Neural cell (in vitro differentiated cells): ENCODE data around the gene IL10RA. TPM values are rescaled to one million over a fixed set of nuclear protein-coding genes. Genes with fewer than 3 reads are reported as not detected.

ENCODE experiments used
- H2AFZ ChIP-seq: fragments of 200-600, 300-800 bp; sonication (generic), shearing (Covaris generic); 2 replicates; pipeline ENCODE4 v1.6.0; 2014; ENCODE audit warnings: low read depth, mild to moderate bottlenecking, antibody characterized with exemption, low read length, moderate library complexity
- H3F3A ChIP-seq: fragments of 200-600 bp; shearing (Covaris generic); 2 replicates; pipeline ENCODE4 v1.6.1; 2016; ENCODE audit warnings: mild to moderate bottlenecking, moderate library complexity, mixed read lengths, antibody characterized with exemption, low read length; ENCODE audit not compliant: insufficient read depth, poor library complexity, severe bottlenecking
- H3K27ac ChIP-seq: fragments of 200-600, 300-800 bp; sonication (generic), shearing (Covaris generic); 2 replicates; pipeline ENCODE4 v1.5.1; 2014; ENCODE audit warnings: mild to moderate bottlenecking, low read length, moderate library complexity
- H3K27me3 ChIP-seq: fragments of 300-800, 200-600 bp; sonication (generic), shearing (Covaris generic); 2 replicates; pipeline ENCODE4 v1.6.0; 2014; ENCODE audit warnings: mild to moderate bottlenecking, low read depth, low read length, moderate library complexity; ENCODE audit not compliant: insufficient read depth
- H3K36me3 ChIP-seq: fragments of 300-800, 200-600 bp; sonication (generic), shearing (Covaris generic); 2 replicates; pipeline ENCODE4 v1.5.1; 2014; ENCODE audit warnings: mild to moderate bottlenecking, antibody characterized with exemption, low read length, moderate library complexity; ENCODE audit not compliant: insufficient read depth
- H3K4me2 ChIP-seq: fragments of 300-800, 200-600 bp; sonication (generic), shearing (Covaris generic); 2 replicates; pipeline ENCODE4 v1.6.0; 2014; ENCODE audit warnings: mild to moderate bottlenecking, low read length
- H3K4me3 ChIP-seq: fragments of 300-800, 200-600 bp; sonication (generic), shearing (Covaris generic); 2 replicates; pipeline ENCODE4 v1.5.1; 2014; ENCODE audit warnings: mild to moderate bottlenecking, low read length, moderate library complexity
- H3K79me2 ChIP-seq: fragments of 200-600 bp; shearing (Covaris generic); replicated peaks from 2 replicates; pipeline ENCODE4 v1.6.0; 2014; ENCODE audit warnings: mild to moderate bottlenecking, low read length, moderate library complexity; ENCODE audit not compliant: insufficient read depth
- H3K9ac ChIP-seq: fragments of 300-800, 200-600 bp; sonication (generic), shearing (Covaris generic); 2 replicates; pipeline ENCODE4 v1.6.1; 2016; ENCODE audit warnings: mild to moderate bottlenecking, low read length, mixed read lengths
- H3K9me2 ChIP-seq: fragments of 200-600 bp; shearing (Covaris generic); 2 replicates; pipeline ENCODE4 v1.6.1; 2016; ENCODE audit warnings: mild to moderate bottlenecking, low read length, mixed read lengths; ENCODE audit not compliant: insufficient read depth
- H3K9me3 ChIP-seq: fragments of 200-600, 300-800 bp; sonication (generic), shearing (Covaris generic); 2 replicates; pipeline ENCODE4 v1.6.1; 2016; ENCODE audit warnings: mild to moderate bottlenecking, mixed run types, low read length, moderate library complexity, mixed read lengths
- H4K20me1 ChIP-seq: fragments of 200-600 bp; shearing (Covaris generic); 2 replicates; pipeline ENCODE4 v1.6.1; 2016; ENCODE audit warnings: mild to moderate bottlenecking, mixed run types; ENCODE audit not compliant: insufficient read depth
- EP300 ChIP-seq: fragments of 450-650 bp; conservative IDR thresholded peaks from 2 replicates; pipeline ENCODE4 v1.6.1; 2014; ENCODE audit warnings: antibody characterized with exemption, mild to moderate bottlenecking, moderate library complexity; ENCODE audit not compliant: poor library complexity, severe bottlenecking
- EZH2 ChIP-seq: fragments of 200-600, 300-800 bp; shearing (Covaris generic), sonication (generic); IDR thresholded peaks from 2 replicates; pipeline ENCODE4 v1.6.1; 2014; ENCODE audit warnings: antibody characterized with exemption, low read length, borderline replicate concordance, mild to moderate bottlenecking; ENCODE audit not compliant: insufficient read depth, poor library complexity, severe bottlenecking
- MXI1 ChIP-seq: fragments of 450-650 bp; conservative IDR thresholded peaks from 2 replicates; pipeline ENCODE4 v1.6.1; 2014; ENCODE audit warnings: antibody characterized with exemption, mild to moderate bottlenecking; ENCODE audit not compliant: poor library complexity, severe bottlenecking
- POLR2AphosphoS5 ChIP-seq: IDR thresholded peaks from 2 replicates; pipeline ENCODE4 v1.6.1; 2012
- RAD21 ChIP-seq: fragments of 450-650 bp; conservative IDR thresholded peaks from 2 replicates; pipeline ENCODE4 v1.6.1; 2014; ENCODE audit warnings: antibody characterized with exemption, mild to moderate bottlenecking, moderate library complexity
- SMC3 ChIP-seq: fragments of 450-650 bp; conservative IDR thresholded peaks from 2 replicates; pipeline ENCODE4 v1.6.1; 2014; ENCODE audit warnings: antibody characterized with exemption, mild to moderate bottlenecking, moderate library complexity; ENCODE audit not compliant: poor library complexity
- TAF1 ChIP-seq: IDR thresholded peaks from 2 replicates; pipeline ENCODE4 v1.6.1; 2012; ENCODE audit warnings: low read depth
- polyA plus RNA-seq: library from polyadenylated mRNA; depleted of rRNA; stranded (reverse); fragments of >200 nt; gene quantifications from 2 replicates; pipeline ENCODE4 v1.2.3, GENCODE V29; 2014
- TF ChIP-seq, protein P1 (sequence below): fragments of 450-650 bp; IDR thresholded peaks from 2 replicates; pipeline ENCODE4 v1.5.1; 2014; ENCODE audit warnings: antibody characterized with exemption, mild to moderate bottlenecking, moderate library complexity; ENCODE audit not compliant: poor library complexity, severe bottlenecking
- TF ChIP-seq, protein P2 (sequence below): IDR thresholded peaks from 2 replicates; pipeline ENCODE4 v1.6.1; 2012; ENCODE audit warnings: borderline replicate concordance

Gene IL10RA
- polyA plus RNA-seq, 1 donor from 2014 or later = 1.1 TPM

DNA sequence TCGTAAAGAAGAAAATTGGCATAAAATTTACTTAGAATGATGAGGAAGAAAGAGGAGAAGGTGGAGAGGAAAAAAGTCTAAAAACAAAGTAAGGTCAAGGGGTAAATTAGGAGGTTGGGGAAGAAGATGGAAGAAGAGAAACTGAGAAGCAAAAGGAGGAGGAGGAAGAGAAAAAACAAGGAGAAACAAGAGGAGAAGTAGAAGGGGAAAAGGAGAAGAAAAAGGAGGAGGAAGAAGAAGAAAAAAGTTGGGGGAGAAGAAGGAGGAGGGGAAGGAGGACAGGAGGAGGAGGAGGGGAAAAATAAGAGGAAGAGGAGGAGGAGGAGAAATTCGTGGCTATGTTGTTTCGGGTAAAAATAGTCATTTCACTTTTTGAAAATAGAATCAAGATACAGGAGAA lies 42.4 kb downstream of the IL10RA start:
- H3K9me3 ChIP-seq = no peaks in the 10 kb centered on the region
- TF ChIP-seq SMC3 (no peak), RAD21 (no peak), EZH2 (no peak), MXI1 (no peak), EP300 (no peak), TAF1 (no peak), POLR2AphosphoS5 (no peak)
- TF ChIP-seq, protein P1, sequence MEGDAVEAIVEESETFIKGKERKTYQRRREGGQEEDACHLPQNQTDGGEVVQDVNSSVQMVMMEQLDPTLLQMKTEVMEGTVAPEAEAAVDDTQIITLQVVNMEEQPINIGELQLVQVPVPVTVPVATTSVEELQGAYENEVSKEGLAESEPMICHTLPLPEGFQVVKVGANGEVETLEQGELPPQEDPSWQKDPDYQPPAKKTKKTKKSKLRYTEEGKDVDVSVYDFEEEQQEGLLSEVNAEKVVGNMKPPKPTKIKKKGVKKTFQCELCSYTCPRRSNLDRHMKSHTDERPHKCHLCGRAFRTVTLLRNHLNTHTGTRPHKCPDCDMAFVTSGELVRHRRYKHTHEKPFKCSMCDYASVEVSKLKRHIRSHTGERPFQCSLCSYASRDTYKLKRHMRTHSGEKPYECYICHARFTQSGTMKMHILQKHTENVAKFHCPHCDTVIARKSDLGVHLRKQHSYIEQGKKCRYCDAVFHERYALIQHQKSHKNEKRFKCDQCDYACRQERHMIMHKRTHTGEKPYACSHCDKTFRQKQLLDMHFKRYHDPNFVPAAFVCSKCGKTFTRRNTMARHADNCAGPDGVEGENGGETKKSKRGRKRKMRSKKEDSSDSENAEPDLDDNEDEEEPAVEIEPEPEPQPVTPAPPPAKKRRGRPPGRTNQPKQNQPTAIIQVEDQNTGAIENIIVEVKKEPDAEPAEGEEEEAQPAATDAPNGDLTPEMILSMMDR = no peak
- TF ChIP-seq, protein P2, sequence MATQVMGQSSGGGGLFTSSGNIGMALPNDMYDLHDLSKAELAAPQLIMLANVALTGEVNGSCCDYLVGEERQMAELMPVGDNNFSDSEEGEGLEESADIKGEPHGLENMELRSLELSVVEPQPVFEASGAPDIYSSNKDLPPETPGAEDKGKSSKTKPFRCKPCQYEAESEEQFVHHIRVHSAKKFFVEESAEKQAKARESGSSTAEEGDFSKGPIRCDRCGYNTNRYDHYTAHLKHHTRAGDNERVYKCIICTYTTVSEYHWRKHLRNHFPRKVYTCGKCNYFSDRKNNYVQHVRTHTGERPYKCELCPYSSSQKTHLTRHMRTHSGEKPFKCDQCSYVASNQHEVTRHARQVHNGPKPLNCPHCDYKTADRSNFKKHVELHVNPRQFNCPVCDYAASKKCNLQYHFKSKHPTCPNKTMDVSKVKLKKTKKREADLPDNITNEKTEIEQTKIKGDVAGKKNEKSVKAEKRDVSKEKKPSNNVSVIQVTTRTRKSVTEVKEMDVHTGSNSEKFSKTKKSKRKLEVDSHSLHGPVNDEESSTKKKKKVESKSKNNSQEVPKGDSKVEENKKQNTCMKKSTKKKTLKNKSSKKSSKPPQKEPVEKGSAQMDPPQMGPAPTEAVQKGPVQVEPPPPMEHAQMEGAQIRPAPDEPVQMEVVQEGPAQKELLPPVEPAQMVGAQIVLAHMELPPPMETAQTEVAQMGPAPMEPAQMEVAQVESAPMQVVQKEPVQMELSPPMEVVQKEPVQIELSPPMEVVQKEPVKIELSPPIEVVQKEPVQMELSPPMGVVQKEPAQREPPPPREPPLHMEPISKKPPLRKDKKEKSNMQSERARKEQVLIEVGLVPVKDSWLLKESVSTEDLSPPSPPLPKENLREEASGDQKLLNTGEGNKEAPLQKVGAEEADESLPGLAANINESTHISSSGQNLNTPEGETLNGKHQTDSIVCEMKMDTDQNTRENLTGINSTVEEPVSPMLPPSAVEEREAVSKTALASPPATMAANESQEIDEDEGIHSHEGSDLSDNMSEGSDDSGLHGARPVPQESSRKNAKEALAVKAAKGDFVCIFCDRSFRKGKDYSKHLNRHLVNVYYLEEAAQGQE = no peak

DNA sequence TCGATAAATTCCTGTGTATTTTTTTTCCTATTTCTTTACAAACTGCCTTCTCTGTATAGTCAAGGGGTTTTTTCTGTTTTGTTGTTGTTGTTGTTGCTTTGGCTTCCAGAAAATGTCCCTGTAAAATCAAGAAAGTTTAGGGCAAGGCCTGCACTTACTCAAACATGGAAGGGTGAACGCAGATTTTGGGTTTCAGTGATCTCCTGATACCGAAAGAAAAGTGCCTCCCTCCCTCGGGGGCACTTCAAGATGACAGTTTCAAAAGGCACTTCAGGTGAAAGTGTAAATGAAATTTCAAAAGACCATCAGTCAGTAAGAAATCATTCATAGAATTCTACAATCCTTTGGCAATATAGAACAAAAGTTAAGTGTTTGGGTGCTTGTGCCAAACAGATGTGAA lies 47.2 kb downstream of the IL10RA start:
- Histone ChIP-seq H3K4me3 (no peak overlapping the region), H3K9me2 (no peaks in the 10 kb centered on the region), H3K9me3 (no peaks in the 10 kb centered on the region), H3K36me3 (no peaks in the 10 kb centered on the region), H3K27me3 (no peaks in the 10 kb centered on the region), H3K9ac (no peak overlapping the region), H3K27ac (no peak overlapping the region), H3K79me2 (no peaks in the 10 kb centered on the region), H2AFZ (no peak overlapping the region), H4K20me1 (no peaks in the 10 kb centered on the region), H3F3A (no peaks in the 10 kb centered on the region), H3K4me2 (no peak overlapping the region)
- TF ChIP-seq POLR2AphosphoS5 (no peak), RAD21 (no peak), EZH2 (no peak), EP300 (no peak), MXI1 (no peak), SMC3 (no peak), TAF1 (no peak)
- TF ChIP-seq, protein P1 = no peak
- TF ChIP-seq, protein P2 = no peak

More for the DNA sequence above, 42.4 kb downstream of the IL10RA start:
- Histone ChIP-seq H3K27me3 (no peaks in the 10 kb centered on the region), H3K4me3 (no peak overlapping the region), H4K20me1 (no peaks in the 10 kb centered on the region), H3K9me2 (no peaks in the 10 kb centered on the region), H3F3A (no peaks in the 10 kb centered on the region), H3K27ac (no peak overlapping the region), H2AFZ (no peak overlapping the region), H3K9ac (no peak overlapping the region), H3K79me2 (no peaks in the 10 kb centered on the region), H3K36me3 (no peaks in the 10 kb centered on the region), H3K4me2 (no peak overlapping the region)
